Superior temporal gyrus (tissue), 1 donor: ENCODE data around the gene PTRHD1.

ENCODE experiments used
- DNase-seq: peaks from one replicate; pipeline ENCODE4 v3.0.0-alpha.2; 2016; ENCODE audit errors: extremely low spot score

Gene PTRHD1

DNA sequence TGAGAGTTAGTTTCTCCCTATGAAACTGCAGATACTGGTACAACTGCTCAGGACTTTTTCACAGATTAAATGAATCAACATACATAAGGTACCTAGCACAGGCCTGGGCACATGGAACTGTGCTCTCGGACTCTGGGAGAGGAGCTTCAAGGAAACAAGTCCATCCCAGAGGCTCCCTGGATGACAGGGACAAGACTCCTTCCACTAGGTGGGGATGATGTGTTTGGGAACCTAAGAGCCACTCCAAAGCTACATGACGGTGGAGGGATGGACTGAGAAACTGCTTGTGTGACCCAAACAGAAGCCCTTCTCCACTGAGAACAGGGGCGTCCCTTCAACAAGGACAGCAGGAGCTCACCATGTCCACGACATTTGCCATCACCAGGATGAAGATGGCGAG is 37.2 kb upstream of the PTRHD1 start:
- no peak for DNase-seq

DNA sequence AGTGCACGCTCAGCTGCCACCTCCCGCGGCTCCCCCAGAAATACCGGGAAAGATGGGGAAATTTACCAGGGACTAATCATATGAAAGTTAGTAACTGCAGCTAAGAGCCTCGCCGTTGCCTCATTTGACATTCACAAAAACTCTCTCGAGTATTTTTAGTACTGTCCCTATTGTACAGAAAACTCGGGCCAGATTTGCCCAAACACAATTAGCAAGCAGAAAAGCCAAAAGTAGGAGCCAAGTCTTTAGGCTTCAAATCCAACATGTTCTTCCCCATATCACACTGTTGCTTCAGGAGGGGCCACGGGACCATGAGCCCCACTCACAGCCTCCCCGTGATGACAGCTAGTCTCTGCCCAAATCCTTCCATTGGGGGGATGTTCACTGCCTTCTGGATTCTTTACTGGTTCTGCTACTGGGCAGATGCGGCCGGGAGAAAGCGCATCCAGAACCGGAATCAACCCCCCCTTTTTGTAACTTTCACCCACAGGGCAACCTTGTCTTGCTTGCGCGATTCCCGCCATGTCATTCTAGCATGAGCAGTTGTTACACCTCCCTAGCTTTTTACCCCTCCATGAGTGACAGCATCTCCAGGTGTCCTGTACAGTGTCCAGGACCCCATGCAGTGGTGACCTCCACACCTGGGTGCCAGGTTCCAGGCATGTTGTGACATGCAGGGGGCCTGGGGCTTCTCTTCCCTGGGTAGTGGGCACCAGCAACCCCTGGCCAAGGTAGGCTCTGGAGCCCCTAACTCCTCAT is 35.2 kb upstream of the PTRHD1 start:
- peak; percentile 64 for DNase-seq

DNA sequence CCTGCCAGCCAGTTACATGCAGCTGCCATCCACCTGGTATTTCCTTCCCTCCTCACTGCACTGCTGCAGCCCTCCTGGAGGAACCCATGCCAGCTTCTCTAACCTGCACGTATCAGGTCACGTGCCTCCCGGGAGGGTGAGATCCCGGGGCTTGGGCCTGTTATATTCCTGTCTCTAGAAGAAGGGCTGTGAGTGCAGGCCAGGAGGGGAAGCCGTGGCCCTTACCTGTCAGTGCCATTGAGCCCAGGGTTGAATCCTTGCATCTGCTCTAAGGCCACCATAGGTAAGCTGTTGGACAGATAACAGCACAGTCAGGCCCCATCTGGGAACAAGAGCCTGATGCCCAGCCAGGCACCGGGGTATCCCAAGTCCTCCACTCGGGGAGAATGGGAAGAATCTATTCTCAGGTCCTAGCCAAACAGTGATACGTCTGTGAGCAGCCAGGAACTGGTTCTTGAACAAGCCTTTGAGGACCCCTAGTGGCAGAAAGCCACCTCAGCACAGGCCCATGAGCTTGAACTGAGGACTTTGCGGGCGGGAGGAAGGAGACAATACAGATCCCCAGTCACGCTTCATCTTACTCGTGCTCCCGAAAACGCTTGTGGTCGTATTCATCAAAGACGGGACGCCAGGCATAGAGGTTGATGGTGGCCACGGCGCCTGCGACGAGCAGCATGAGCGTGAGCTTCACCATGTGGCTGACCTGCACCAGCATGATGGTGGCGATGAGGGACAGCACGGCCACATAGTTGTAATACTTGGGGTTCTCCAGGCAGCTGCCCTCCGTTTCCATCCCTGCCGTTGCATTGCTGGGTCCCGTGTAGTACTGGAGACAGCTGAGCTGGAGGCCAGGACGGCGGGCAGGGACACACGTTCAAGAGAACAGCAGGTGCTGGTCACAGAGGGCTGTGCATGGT is 34.4 kb upstream of the PTRHD1 start:
- DNase-seq, result peak; percentile 97

DNA sequence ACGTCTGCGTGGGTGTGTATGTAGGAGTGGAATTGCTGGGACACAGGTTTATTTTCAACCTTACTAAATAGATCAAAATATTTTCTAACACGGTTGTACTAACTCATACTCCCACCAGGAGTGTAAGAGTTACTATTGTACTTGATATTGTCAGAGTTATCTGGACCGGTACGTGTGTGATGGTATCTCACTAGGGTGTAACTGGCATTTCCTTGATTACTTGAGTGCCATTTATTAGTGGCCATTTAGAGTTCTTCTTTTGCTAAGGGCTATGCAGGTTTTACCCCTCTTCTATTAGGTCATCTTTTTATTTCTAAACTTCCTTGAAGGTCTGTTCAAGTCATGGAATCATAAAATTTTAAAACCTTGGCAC is 33.6 kb upstream of the PTRHD1 start:
- no peak for DNase-seq

DNA sequence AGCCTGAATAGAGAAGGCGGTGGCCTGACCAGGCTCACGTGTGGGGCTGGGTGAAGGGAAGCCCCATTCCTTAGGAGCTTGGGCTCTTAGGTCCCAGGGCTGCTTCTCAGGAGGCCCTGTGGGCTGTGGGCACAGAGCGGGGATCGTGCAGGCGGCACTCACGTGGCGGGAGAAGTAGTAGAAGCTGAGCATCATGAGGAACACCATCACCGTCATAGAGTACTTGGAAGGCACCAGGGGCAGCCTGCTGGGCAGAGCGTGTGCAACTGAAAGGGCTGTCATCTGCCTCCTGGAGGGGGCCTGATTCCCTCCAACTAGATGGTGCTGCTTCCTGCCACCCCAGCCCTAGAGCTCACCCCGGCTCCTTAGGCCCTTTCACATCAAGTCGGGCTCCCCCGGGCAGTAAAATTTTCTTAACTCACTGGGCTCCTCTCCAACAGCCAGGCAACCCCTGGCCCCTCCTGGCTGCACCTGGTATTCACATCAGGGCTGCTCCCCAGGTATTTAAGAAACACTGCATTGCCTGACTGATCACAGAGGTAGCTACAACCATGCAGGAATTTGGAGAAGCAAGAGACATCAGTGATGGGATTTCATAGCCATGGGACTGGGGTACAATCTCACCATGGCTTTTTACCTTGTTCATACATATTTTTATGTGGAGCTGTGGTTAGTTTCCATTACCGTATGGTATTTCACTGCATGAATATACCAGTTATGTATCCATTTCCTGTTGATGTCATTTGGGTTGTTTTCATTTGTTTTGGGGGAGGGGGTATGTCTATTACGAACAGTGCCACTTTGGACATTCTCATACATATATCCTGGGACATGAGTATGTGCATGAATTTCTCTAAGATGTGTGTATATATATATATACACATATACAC is 32.9 kb upstream of the PTRHD1 start:
- no peak for DNase-seq

DNA sequence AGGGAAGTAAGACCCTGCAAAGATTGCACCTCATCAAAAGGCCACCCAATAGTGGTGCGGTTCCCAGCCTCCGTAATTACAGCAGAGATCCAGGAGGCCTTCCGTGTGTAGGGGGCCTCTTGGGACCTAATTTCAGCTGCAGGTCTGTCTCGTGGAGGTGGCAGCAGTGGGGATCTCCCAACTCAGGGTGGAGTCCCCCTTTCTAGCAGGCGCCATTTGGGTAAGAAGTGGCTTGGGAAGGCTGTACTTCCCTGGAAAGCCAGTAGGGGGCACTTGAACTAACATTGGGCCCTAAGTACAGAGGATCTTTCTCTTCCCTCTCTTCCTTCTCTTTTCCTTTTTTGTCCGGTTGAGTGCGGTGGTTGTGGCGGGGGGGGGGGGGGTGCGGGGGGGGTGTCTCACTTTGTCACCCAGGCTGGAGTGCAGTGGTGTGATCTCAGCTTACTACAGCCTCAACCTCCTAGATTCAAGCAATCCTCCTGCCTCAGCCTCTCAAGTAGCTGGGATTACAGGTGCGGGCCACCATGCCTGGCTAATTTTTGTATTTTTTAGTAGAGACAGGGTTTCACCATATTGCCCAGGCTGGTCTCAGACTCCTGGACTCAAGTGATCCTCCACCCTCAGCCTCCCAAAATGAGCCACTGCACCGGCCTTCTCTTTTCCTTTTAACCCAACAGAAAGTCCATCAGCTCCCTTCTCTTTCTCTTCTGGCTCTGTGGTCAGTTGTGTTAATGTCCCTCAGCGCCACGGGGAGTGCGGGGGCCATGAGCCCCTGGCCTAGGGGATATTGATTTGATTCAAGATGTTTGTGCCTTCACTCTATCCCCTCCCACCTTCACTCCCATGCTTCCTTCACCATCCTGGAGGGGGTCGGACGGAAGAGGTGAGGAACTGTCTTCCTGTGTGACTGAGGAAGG is 32.0 kb upstream of the PTRHD1 start:
- DNase-seq, result no peak

DNA sequence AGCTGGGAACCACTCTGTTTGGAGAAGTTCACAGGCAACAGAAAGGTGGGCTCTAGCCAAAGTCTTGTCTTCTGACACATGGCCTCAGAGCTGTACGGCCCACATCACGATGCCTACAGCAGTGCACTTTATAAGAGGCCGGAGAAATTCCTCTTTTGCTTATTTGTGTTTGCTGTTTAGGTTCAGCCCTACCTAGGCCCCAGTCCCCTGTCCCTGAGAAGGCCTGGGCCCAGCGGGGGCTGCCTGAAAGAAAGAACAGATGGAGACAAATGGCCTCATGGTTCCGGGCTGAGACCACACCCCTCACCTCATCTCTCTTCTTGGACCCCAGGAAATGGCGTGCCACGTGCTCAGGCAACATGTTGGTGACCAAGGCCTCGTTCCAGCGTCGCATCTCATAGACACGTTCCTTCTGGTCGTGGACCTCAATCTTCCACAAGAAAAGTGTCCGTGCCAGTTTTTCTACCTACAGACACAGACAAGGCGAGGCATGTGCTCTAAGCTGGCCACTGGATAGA is 30.9 kb upstream of the PTRHD1 start:
- no peak for DNase-seq

DNA sequence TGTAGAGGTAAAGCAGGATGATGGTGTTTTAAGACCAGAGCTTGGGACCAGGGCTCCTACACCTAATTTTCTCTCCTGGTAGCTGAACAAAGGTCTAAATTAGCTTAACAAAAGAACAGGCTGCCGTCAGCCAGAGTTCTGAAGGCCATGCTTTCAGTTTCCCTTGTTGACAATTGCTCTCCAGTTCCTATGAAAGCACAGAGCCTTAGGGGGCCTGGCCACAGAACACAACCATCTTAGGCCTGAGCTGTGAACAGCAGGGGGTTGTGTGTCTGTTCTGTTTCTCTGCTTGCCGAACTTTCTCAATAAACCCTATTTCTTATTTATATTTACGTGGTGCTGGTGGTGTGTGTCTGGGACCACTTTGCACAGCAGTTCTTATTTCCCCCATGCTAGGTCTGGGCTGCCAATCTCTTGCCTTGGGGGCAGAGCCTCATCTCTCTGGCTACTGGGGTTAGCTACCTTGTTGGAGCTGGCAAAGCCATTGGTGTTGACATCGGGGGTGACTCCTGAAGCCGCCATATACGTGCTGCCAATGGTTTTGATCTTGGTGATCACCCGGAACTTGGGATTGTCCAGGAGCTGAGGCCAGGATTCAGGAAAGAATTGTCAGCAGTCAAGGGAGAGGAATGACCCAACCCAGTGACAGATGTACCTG is 29.0 kb upstream of the PTRHD1 start:
- DNase-seq, result no peak

DNA sequence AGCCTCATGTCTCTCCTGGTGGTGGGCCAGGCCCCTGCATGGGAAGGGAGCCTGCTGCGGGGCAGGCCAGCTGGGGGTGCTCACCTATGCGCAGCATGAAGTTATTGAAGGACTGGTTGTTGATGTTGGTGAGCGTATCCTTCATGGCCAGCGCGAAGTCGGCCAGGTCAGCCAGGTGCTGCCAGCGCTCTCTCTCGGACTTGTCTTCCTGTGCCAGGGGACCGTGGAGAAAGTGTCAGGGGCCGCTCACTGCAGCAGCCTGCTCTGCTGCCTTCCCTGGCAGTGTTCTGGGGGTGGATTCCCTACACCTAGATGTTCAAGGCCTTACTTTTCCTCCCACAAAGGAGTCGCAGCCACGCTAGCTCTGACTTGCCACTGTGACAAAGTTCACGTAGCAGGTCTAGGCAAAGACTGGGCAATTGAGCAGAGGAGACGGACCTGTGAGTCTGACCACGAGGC is 28.3 kb upstream of the PTRHD1 start:
- no peak for DNase-seq

DNA sequence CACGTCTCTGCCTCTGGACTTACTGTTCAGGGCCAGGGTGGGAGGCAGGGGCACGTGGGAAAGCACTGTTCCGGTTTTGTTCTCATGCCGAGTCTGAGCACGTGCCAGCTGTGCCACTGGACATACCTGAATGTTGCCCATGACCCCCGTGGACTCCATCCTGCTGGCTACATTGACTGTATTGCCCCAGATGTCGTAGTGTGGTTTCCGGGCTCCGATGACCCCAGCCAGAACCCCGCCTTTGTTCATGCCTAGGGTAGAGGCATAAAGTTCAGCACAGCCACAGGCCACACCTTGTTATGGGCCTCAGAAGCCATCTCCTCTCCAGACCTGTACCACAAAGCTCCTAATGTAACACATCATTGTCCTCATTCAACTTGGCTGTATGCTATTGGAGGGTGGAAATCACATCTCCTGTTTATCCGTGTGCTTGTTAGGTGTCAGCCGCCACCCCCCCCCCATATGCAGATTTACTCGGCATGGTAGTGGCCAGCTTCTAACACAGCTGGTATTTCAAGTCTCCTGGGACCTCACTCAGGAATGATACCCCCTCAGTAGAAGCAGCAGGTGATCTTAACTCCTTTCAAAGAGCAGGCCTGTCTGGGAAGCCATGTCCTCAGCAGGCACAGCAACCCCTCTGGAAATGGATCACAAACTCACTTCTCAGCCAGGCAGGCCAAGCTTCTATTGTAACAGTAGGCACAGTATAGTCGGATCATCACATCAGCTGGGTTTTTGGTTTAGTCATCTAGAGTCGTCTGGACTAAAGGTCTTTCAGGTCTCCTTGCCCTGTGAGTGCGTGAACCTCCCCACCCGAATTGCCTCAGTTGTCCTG is 27.6 kb upstream of the PTRHD1 start:
- DNase-seq, result no peak

DNA sequence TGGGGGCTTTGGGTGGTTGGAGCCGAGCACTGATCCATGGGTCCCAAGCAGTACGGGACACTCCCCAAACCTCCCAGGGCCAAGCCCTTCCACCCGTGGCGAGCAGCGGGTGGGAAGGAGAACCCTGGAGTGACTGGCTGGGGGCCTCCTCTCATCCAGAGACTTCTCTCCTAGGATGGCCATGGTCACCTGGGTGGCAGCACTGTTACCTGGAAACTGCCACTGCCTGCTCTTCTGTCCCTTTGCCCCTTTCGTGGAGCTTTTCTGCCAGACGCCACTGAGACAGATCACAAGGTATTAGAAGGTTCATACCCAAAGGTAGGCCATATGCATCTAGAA is 27.0 kb upstream of the PTRHD1 start:
- no peak for DNase-seq

DNA sequence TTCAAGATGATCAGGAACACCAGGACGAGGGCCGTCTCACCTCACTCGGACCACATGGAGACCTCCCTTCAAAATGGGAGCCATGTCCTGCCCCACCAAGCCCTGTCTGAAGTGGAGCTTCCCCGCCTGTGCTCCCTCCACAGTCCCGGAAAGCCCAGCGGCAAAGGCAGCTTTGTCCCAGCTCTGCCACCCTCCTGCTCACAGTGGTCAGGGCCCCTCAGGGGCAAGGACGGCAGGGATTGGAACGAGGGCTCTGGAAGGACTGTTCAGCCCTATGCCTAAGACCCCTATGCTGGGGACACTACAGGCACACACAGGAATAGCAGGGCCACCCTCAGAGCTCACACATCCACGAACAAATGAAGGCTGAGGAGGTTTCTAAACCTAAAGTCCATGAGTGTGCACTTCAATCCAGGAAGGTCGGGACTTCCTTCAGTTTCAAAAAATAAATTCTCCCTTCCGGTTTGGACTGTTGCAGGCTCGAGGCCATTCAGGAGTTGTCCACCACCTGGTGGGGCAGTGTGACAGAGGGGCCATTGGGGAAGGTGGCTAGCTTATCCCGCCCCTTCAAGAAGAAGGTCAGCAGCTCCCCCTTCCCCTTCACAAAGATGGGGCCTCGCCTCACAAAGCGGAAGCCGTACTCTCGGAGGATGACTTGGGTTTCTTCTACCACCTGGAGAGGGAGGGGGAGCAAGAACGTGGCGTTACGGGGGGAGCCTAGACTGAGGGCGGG is 26.4 kb upstream of the PTRHD1 start:
- no peak for DNase-seq

DNA sequence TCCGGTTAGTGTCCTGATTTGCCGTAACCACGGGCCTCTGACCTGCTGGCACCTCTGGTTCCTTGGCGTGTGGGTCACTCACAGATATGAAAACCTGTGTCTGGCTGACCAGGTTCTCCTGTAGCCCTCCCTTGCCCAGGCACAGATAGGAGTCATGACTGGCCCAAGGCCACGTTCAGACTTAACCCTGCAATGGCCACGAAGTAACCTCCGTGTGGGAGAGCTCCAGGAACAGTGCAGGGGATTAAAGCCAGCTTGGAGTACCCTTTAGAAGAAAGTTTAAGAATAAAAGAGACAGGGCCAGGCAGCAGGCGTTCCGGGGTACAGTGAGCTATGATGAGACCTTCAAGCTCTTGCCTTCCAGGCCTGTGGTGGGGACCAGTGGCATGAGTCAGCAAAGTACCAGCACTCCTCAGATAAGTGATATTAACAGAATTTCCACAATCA is 25.6 kb upstream of the PTRHD1 start:
- DNase-seq, result no peak

DNA sequence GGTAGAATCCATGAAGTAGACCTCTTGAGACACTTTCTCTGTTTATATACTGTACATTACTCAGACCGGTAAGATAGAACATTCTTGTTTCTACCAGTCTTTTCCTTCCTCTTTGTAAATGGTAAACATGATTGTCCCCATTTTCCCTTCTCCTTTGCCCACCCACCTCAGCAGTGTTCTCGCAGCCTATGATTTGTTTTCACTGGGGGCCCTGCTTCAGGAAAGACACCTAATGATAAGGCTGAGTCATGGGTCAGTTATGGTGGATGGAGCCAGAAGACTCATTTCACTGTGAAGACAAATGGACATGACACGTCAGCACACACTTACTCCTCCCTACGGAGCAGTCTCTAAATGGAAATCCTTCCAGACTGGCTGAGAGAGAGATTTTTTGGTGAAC is 23.7 kb upstream of the PTRHD1 start:
- no peak for DNase-seq

DNA sequence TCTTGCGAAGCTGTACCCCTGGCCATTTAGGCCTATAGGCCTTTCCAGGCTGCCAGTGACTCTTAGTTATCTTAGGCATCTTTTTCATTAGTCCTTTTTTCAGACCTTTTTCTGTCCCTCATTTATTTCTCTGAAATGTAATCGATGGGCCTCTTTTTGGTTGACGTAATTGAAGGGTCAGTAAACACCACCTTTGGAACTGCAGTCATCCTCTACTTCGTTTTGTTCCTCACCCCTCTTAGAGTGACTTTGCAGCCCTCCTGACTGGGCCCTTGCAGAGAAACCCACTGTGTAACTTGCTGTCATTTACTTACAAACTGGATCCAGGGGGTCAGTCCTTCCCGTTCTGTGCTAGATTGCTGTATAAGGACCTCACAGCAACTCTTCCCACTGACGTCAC is 23.2 kb upstream of the PTRHD1 start:
- DNase-seq, result no peak

DNA sequence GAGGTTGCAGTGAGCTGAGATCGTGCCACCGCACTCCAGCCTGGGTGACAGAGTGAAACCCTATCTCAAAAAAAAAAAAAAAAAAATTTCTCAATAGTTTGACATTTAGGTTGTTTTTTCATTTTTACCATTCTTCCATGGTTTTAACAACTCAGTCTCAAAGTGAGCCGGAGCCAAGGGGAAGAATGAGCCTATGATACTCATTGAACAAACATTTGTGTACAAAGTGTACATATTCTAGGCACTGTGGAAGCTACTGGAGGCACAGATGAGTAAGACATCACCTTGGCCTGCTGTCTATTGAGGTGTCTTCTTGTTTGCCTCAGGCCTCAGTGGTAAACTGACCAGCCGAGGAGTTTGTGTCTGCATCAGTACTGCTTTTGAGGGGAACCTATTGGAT is 22.0 kb upstream of the PTRHD1 start:
- DNase-seq, result no peak

DNA sequence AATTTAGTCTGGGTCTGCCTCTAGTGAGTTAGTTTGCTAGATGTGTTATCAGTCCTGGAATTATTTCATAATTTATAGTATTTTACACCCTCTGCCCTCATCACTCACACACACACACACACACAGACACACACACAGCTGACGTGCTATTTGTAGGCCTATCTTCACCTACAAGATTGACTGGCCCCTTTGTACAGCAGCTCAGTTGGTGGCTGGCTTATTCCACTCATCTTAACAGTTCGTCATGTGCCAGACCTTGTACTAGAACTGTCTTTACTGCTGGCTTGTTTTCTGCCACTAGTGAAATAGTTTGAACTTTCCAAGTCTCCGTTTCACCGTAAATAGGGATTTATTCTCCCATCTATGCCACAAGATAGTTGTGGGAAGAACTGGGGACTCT is 21.3 kb upstream of the PTRHD1 start:
- DNase-seq, result no peak

DNA sequence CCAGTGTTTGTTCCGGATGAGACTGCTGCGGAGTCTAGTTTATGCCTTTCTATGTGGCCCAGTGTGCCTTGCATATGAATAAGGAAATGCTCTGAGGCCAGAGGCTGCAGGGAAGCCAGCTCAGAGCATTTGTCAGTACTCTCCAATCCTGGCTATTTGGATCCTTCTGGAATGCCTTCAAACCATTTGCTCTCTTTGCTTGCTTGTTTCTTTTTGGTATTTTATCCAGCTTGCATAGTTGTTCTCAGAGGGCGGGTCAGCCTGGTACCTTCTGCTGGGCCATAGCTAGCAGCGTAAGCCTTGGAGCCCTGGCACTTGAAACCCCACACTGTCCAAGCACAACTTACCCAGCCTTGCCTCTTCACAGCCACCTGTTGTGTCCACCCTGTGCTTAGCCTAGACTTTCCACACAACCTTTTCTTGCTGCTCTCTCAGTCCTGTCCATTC is 20.5 kb upstream of the PTRHD1 start:
- DNase-seq, result no peak
